Activated CD8-positive, alpha-beta memory T cell treated with anti-CD3 and anti-CD28 coated beads for 1 hour (primary cell): ENCODE results near the gene NEURL3.
A peak's percentile ranks its signal among the peaks of the same experiment; 100 is the strongest.
"Not testable (repeated sequence)": the region's sequence is repeated elsewhere in the genome, so short reads cannot be mapped to it uniquely, and the experiment has no call there.

Experiments
- DNase-seq, 2 donors: peaks; one replicate each; pipeline ENCODE4 v3.0.0-alpha.2; 2020; ENCODE audit warnings: low read depth in 1 of 2; ENCODE audit errors: extremely low read depth in 1 of 2

NEURL3 gene

GRCh38 chr2:96486696-96487095, 18.5 kb downstream of the NEURL3 start:
- no peak for DNase-seq

GRCh38 chr2:96485751-96486651, 19.2 kb downstream of the NEURL3 start:
- peak; percentile 39 to 64 for DNase-seq

- DNase-seq: no peak
Measured at GRCh38 chr2:96485350-96485749, 19.8 kb downstream of the NEURL3 start.

GRCh38 chr2:96484091-96484490, 21.1 kb downstream of the NEURL3 start:
- no peak for DNase-seq

GRCh38 chr2:96477458-96477857, 27.7 kb downstream of the NEURL3 start:
- DNase-seq: no peak

- no peak for DNase-seq
Measured at GRCh38 chr2:96471772-96472171, 33.4 kb downstream of the NEURL3 start.

- DNase-seq: peak; percentile 9 to 45
Measured at GRCh38 chr2:96470636-96471035, 34.5 kb downstream of the NEURL3 start.

GRCh38 chr2:96470109-96470508, 35.0 kb downstream of the NEURL3 start:
- no peak for DNase-seq

- no peak for DNase-seq
Measured at GRCh38 chr2:96468904-96469303, 36.3 kb downstream of the NEURL3 start.

GRCh38 chr2:96464651-96465050, 40.5 kb downstream of the NEURL3 start:
- no peak for DNase-seq

- no peak for DNase-seq
Measured at GRCh38 chr2:96464061-96464460, 41.1 kb downstream of the NEURL3 start.

GRCh38 chr2:96463119-96463518, 42.0 kb downstream of the NEURL3 start:
- no peak for DNase-seq

- DNase-seq: not testable (repeated sequence)
Measured at GRCh38 chr2:96461616-96462015, 43.5 kb downstream of the NEURL3 start.

- DNase-seq: no peak
Measured at GRCh38 chr2:96452053-96452452, 53.1 kb downstream of the NEURL3 start.

- no peak for DNase-seq
Measured at GRCh38 chr2:96449637-96450036, 55.5 kb downstream of the NEURL3 start.

- DNase-seq: no peak
Measured at GRCh38 chr2:96449174-96449573, 56.0 kb downstream of the NEURL3 start.

- DNase-seq: no peak
Measured at GRCh38 chr2:96447726-96448125, 57.4 kb downstream of the NEURL3 start.
